GM23248 (cell line): Measurements from ENCODE around the gene CREBBP.

Experiments
- EZH2 ChIP-seq: fragments of 200-600 bp; sonication (generic); IDR thresholded peaks from 2 replicates; pipeline ENCODE4 v1.6.1; 2018; ENCODE audit warnings: antibody characterized with exemption, mild to moderate bottlenecking; ENCODE audit not compliant: insufficient read depth, poor library complexity, severe bottlenecking
- EZH2phosphoT487 ChIP-seq: fragments of 200-600 bp; sonication (generic); IDR thresholded peaks from 2 replicates; pipeline ENCODE4 v1.6.1; 2018; ENCODE audit warnings: antibody characterized with exemption, moderate library complexity, mild to moderate bottlenecking, low read depth; ENCODE audit not compliant: insufficient read depth

DNA sequence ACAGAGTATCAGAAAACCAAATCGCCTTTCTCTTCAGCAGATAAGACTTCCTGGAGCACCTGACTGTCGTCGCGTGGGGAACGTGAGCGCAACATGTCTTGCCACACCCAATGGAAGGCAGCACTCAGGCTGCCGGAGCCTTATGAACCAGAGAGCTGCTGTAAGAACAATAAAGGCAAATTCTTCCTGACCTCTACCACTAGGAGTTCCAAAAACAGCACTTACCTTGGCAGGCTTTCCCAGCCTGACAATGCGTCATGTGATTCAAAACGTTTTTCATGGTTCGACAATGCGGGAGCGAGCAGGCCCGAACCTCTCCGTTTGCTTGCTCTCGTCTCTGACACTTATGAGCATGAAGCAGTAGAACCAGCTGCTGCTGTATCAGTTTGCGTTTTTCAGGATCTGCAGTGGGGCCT, 87.3 kb downstream of the CREBBP start:
- TF ChIP-seq EZH2, result no peak
- TF ChIP-seq EZH2phosphoT487, result no peak
